ENCODE measurements around the gene UCKL1.

The UCKL1 gene

GRCh38 chr20:63957004-63957689 is 931 bp upstream of the UCKL1 start:
- H3K4me3 ChIP-seq (ENCODE audit: low read length), result peak overlapping the region; percentile 58
- DNase-seq (ENCODE audit: low read depth), result no peak
- TF ChIP-seq, protein P1, sequence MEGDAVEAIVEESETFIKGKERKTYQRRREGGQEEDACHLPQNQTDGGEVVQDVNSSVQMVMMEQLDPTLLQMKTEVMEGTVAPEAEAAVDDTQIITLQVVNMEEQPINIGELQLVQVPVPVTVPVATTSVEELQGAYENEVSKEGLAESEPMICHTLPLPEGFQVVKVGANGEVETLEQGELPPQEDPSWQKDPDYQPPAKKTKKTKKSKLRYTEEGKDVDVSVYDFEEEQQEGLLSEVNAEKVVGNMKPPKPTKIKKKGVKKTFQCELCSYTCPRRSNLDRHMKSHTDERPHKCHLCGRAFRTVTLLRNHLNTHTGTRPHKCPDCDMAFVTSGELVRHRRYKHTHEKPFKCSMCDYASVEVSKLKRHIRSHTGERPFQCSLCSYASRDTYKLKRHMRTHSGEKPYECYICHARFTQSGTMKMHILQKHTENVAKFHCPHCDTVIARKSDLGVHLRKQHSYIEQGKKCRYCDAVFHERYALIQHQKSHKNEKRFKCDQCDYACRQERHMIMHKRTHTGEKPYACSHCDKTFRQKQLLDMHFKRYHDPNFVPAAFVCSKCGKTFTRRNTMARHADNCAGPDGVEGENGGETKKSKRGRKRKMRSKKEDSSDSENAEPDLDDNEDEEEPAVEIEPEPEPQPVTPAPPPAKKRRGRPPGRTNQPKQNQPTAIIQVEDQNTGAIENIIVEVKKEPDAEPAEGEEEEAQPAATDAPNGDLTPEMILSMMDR (conservative IDR thresholded peaks at IDR 0.05; ENCODE audit: low read depth, low read length), result no peak

- TF ChIP-seq, protein P1 (conservative IDR thresholded peaks at IDR 0.05; ENCODE audit: low read depth, low read length), result no peak
- DNase-seq (ENCODE audit: low read depth), result no peak
- peak overlapping the region; percentile 58 for H3K4me3 ChIP-seq (ENCODE audit: low read length)
Observed at GRCh38 chr20:63956664-63957003, 418 bp upstream of the UCKL1 start.

DNA sequence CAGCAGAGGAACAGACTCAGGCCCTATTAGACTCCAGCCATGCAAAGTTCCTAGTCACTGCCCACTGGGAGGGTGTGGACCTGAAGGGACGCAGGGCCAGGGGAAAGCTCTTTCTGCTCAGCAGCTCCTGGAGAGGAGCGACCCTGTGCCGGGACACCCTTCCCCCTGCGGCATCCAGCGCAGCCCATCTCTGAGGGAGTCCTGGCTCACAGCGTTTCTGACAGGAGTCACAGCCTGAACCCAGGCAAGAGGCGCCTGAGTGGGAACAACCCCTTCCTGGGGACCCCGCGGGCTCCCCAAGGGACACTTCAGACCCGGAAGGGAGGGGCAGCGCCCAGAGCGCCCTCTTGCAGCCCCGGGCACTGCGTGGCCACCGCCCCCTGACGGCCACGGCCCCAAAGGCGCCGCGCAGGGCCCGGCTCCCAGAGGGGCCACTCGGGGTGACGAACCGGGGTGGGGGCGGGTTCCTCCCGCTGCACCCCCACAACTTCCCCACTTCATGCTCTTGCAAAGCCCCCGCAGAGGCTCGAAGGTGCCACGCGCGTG is 862 bp downstream of the UCKL1 start:
- peak overlapping the region; percentile 77 for H3K4me3 ChIP-seq (ENCODE audit: low read length)
- TF ChIP-seq, protein P1 (conservative IDR thresholded peaks at IDR 0.05; ENCODE audit: low read depth, low read length), result peak; percentile 39
- no peak for DNase-seq (ENCODE audit: low read depth)

DNA sequence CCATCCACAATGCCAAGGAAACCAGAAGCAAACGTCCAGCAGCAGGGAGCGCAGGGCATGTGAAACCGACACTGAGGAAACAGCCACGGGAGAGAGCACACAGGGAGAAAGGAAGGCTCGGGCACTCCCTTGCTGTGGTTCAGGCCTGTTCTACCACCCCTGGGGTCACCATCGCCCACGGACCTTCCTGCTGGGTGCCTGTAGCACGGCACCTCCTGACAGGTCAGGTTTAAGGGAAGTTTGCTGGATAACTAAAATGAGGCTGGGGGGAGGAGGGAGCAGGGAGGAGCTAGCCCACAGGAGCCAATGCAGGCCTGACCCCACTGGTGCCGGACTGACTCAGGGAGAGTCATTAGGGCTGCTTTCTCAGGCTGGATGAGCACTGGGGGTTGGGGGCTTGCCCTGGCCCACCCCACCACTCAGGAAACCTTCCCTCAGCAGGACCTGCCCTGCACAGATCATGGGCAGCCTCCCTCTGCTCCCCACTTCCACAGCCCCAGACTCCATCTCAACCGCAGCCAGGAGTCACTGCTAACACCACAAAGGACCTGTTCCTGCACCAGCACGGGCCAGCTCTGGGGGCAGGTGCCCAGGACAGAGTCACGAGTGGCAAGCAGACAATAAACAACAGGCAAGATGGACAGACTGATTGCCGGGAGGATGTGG is 2.3 kb downstream of the UCKL1 start:
- no peak for DNase-seq (ENCODE audit: low read depth)
- TF ChIP-seq, protein P1 (conservative IDR thresholded peaks at IDR 0.05; ENCODE audit: low read depth, low read length), result no peak
- H3K4me3 ChIP-seq (ENCODE audit: low read length), result no peak overlapping the region

DNA sequence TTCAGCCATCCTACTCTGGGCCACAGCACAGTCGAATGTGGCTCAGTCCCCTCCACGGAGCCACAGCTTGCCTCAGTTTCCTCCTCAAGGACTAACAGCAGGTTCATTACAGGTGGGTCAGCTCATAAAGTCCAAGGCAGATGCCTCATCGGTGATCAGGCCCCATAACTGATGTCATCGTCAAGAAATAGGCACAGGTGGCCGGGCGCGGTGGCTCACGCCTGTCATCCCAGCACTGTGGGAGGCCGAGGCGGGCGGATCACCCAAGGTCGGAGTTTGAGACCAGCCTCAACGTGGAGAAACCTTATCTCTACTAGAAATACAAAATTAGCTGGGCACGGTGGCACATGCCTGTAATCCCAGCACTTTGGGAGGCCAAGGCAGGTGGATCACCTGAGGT is 3.4 kb downstream of the UCKL1 start:
- TF ChIP-seq, protein P1 (conservative IDR thresholded peaks at IDR 0.05; ENCODE audit: low read depth, low read length), result no peak
- H3K4me3 ChIP-seq (ENCODE audit: low read length), result no peak overlapping the region
- DNase-seq (ENCODE audit: low read depth), result no peak

DNA sequence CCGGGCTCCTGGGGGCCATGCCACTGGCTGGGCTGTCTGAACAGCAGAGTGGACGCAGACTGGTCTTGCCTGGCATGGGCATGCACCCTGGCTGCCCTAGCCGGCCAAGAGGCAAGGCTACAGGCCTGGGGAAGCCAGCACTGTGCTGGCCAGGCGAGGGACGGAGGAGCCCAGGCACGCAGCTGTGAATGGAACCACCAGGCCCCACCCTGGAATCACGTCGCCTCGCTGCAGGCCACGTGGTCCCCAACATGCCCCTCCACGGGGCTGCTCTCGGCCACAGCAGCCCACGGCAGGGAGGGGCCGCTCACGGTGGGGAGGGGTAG is 4.0 kb downstream of the UCKL1 start:
- DNase-seq (ENCODE audit: low read depth), result no peak
- TF ChIP-seq, protein P1 (conservative IDR thresholded peaks at IDR 0.05; ENCODE audit: low read depth, low read length), result no peak
- no peak overlapping the region for H3K4me3 ChIP-seq (ENCODE audit: low read length)
